GM19035 (cell line): Measurements from ENCODE around the gene NEUROG3.
"Not testable (repeated sequence)": the region's sequence is repeated elsewhere in the genome, so short reads cannot be mapped to it uniquely, and the experiment has no call there.

Experiments used
- ATAC-seq: cut with Tn5 transposase; IDR thresholded peaks from one replicate; pipeline ENCODE4 v1.9.1; 2021; ENCODE audit not compliant: unreplicated experiment

The NEUROG3 gene

DNA sequence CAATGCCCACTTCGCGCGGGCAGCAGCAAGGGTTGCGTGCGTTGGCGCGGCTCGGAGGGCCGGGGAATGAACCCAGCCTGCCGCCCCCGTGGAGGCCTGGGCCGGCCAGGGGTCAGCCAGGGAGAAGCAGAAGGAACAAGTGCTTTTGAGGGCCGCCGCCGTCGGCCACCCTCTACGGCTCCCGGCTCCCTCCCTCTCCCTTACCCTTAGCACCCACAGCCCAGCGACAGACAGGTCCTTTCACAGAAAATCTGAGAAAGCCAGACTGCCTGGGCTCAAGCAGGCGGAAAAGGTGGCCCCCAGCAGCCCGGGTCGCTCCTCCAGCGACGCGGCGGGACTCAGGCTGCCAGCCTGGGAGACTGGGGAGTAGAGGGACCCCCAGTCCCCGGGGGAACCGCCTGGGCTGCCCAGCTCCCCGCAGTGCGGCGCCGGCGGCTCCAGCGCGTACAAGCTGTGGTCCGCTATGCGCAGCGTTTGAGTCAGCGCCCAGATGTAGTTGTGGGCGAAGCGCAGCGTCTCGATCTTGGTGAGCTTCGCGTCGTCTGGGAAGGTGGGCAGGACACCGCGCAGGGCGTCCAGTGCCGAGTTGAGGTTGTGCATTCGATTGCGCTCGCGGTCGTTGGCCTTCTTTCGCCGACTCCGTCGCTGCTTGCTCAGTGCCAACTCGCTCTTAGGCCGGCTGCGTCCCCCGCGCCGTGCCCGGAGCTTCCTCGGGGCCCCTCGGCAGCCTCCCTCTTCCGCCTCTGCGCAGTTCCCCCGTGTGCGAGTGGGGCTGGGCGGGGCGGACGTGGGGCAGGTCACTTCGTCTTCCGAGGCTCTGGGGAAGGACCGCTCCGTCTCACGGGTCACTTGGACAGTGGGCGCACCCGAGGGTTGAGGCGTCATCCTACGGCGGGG is 815 bp downstream of the NEUROG3 start:
- no peak for ATAC-seq

DNA sequence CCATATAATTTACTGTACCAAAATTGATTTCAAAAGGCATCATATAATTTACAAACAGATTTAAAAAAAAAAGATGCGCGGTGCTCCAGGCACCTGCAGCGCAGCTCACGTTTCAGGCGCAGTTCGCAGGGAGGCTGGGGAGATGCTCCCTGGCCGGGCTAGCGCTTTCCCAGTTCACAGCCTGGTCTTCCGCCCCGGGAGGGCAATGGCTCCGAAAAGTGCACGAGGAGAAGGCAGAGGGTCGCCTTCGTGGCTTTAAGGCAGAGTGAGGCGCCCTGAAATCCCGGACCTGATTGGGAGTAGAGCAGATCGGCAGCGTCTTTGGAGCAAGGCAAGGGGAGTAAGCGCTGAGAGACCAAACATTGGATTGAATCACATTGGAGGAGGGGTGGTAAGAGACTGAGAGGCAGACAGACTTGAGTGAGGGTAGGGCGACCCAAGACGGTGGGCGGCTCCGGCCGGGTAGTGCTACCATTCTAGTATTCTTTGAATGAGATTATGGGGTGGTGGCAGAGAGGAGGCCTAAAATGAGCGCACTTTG is 1.5 kb downstream of the NEUROG3 start:
- no peak for ATAC-seq

DNA sequence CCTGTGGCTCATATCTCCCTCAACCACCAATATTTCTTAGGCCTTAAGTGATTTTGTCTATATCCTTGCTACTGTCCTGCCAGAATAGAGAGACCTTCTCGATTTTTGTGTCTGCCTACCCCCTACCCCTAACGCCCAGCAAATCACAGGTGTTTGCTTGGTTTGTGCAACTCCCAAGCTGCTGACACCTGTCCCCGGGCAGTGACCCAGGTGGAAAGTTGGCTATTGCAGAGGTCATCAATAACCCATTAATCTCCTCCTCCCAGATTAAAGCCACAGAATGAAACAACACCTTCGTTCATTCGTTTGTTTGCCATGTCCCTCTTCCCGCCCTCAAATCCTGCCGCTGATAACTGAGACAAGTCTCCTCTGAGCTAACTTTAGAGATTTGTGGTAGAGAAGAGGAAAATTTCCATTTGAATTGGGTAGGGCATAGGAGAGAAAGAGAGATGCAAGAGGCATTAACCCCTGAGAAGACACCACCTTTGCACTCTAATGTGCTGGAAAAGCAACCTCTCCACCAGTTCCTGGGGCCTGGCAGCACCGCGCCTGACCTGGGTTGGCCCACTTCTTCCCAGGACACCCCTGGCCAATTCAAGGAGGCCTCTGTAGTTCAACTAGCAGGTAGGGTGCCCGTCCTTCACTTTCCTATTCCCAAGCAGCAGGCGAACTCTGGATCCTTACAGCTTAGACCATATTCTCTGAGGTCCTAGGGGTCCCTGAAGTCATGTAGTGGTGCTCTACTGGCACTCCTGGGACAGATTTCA is 3.0 kb downstream of the NEUROG3 start:
- ATAC-seq = no peak

GRCh38 chr10:69569396-69569934 is 3.8 kb downstream of the NEUROG3 start:
- ATAC-seq = no peak

GRCh38 chr10:69568472-69569395 is 4.5 kb downstream of the NEUROG3 start:
- ATAC-seq = no peak

DNA sequence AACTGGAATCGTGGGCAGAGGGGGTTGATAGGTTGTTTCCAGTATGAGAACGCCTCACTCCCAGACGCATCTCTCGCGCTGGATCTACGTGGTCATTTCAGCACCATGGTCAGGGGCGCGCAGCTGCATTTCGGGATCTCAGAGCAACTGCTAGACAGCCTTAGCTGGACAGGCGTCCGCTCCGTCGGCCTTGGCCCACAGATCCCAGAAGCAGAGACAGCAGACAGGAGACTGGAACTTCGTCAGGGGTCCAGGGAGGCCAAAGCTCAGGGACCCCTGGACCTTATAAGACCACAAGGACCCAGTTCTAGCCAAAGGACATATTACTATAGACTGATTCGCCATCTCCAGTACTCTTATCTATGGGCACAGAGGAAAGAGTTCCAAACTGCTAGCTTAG is 5.3 kb downstream of the NEUROG3 start:
- ATAC-seq = no peak

DNA sequence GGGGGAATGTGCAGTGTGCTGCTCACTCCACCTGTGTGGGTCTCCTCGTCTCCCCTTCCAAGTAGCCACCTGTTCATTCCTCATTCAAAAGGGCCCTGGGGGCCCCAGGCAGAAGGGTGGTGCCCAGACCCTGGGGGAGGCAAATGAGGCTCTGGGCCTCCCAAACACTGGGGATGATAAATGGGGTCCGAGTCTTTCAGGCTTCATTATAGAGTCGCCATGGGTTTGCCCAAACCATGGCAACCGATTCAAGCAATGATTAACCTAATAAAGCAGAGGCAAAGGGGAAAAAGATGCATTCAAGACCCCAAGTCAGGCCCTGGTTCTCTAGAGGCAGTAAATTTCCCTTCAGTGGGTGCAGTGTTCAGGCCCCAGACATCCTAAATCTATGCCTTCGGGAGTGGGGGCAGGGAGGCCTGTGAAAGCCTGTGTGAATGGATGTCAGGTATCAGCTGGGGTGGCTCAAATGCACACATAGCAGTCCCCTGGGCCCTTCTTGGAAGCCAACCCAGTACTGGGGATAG is 10.4 kb downstream of the NEUROG3 start:
- ATAC-seq = no peak

GRCh38 chr10:69559525-69559924 is 13.7 kb downstream of the NEUROG3 start:
- no peak for ATAC-seq

DNA sequence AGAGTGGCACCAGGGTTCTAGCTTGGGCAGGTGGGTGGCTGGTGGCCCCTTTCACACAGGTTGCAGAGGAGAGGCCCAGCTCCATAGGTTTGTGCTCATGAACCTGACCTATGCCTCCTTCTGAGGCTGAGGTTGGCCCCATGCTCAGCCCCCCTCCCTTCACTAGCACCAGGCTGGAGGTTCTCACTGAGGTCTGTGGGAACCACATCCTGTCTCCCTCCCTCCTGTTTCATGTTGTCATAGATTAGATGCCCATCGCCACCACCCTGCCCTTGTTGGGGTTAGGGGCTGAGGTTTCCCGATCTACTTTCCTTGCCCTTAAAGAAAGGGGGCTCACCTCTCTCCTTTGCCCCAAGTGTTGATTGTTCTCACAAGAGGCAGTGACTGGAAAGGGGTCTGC is 14.7 kb downstream of the NEUROG3 start:
- no peak for ATAC-seq

DNA sequence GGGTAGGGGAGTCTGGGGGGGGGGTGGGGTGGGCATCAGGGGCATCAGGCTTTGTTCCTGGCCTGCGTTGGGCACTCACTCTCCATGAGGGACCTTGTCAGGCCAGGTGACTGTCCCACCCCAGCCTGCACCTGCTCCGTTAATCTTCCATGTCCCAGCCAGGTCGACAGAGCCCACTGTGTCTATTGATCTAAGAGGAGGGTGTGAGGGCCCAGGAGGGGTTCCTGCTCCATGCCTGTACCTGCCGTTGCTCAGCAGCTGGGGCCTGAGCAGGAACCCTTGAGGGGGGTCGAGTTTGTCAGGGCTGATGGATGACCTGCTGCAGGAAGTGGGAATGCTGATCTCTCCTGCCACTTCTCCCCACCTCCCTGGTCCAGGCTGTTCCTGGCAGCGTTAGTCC is 18.6 kb downstream of the NEUROG3 start:
- no peak for ATAC-seq

DNA sequence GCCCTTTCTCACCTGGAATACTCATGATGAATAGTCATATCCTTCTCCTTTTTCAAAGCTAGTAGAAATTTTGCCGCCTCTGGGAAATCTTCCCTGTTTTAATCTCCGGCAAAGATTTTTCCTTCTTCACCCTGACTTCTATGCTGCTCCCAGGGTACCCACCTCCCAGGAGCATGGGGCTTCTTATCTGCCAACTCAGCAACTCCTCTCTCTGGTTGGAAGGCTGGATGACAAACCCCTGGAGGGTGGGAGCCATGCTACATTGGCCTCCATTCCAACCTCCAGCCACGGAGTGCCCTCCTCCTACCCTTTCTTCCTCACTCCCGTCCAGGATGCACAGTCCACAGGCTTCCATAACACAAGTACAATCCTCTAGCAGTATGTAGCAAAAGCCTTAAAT is 19.9 kb downstream of the NEUROG3 start:
- no peak for ATAC-seq

DNA sequence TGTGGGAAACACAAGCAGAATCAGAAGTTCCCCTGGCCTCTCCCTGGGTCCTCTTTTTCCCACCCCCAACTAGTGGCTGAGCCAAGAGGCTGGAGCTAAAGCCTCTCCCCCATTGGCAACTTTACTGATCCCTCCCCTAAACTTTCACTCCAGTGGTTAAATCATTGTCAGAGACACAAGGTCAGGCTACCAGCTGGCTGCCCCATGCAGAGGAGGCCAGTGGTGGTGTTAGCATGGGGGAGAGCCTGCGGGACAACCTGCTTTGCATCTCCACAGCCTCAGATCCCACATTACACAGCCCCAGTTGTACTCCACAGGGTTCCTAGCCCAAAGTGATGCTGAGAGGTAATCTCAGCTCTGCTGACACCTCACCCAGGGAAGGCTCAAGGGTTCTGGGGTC is 21.0 kb downstream of the NEUROG3 start:
- ATAC-seq = no peak

- no peak for ATAC-seq
Measured at GRCh38 chr10:69549959-69550358, 23.3 kb downstream of the NEUROG3 start.

DNA sequence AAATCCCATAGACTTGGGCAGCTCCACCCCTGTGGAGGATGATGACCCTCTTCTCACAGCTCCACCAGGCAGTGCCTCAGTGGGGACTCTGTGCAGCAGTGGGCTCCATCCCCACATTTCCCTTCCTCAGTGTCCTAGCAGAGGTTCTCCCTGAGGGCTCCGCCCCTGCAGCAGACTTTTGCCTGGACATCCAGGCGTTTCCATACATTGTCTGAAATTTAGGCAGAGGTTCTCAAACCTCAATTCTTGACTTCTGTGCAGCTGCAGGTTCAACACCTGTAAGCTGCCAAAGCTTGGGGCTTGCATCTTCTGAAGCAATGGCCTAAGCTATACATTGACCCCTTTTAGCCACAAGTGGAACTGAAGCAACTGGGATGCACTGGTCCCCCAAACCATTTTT is 31.8 kb downstream of the NEUROG3 start:
- ATAC-seq = no peak

DNA sequence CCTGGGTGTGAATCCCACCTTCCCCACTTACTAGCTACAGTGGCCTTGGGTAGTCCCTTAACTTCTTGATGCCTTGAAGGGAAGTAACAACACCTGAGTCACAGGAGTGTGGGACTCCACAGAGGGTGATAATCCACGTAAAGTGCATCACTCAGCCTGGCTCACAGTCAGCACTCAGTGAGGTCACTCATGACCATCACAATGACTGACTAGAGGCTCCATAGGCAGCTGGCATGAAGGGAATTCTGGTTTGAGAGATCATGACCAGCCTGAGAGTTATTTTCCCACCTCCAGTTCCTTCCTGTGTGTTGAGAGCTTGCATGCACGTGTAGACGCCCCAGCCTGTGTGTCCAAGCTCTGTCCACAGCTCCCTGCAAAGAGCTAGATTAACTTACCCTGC is 34.8 kb downstream of the NEUROG3 start:
- ATAC-seq = no peak

GRCh38 chr10:69537449-69537848 is 35.8 kb downstream of the NEUROG3 start:
- no peak for ATAC-seq

GRCh38 chr10:69536521-69536920 is 36.7 kb downstream of the NEUROG3 start:
- not testable (repeated sequence) for ATAC-seq

GRCh38 chr10:69533658-69534057 is 39.6 kb downstream of the NEUROG3 start:
- ATAC-seq = no peak

GRCh38 chr10:69527961-69528360 is 45.3 kb downstream of the NEUROG3 start:
- no peak for ATAC-seq
